HepG2 (cell line): Measurements from ENCODE around the gene ME2. TPM values are rescaled to one million over a fixed set of nuclear protein-coding genes. Genes with fewer than 3 reads are reported as not detected.

Experiments used
- AHDC1 ChIP-seq: sonication (generic); formaldehyde crosslinking; IDR thresholded peaks from 2 replicates; pipeline ENCODE4 v1.5.1; 2020; ENCODE audit warnings: mild to moderate bottlenecking, missing genetic modification reagents, borderline replicate concordance
- ETS1 ChIP-seq: sonication (generic); formaldehyde crosslinking; IDR thresholded peaks from 2 replicates; pipeline ENCODE4 v1.4.0; 2020; ENCODE audit warnings: missing genetic modification reagents
- HDAC6 ChIP-seq: fragments of 200-600 bp; sonication (generic); IDR thresholded peaks from 2 replicates; pipeline ENCODE4 v1.7.0; 2017; ENCODE audit warnings: mild to moderate bottlenecking, antibody characterized with exemption, low read length, low read depth
- KLF6 ChIP-seq: IDR thresholded peaks from 2 replicates; pipeline ENCODE4 v1.8.0; 2016; ENCODE audit warnings: missing biosample characterization, missing genetic modification reagents
- MED13 ChIP-seq: sonication (generic); formaldehyde crosslinking; IDR thresholded peaks from 2 replicates; pipeline ENCODE4 v1.5.0; 2020; ENCODE audit warnings: missing genetic modification reagents
- RFXANK ChIP-seq: IDR thresholded peaks from 2 replicates; pipeline ENCODE4 v1.6.1; 2016
- SRY ChIP-seq: sonication (generic); formaldehyde crosslinking; IDR thresholded peaks from 2 replicates; pipeline ENCODE4 v1.8.0; 2022; ENCODE audit warnings: mild to moderate bottlenecking, missing genetic modification reagents
- TRAFD1 ChIP-seq: sonication (generic); formaldehyde crosslinking; IDR thresholded peaks from 2 replicates; pipeline ENCODE4 v1.5.1; 2020; ENCODE audit warnings: missing genetic modification reagents, mild to moderate bottlenecking, borderline replicate concordance
- XRCC5 ChIP-seq: fragments of 200-400 bp; formaldehyde crosslinking; optimal IDR thresholded peaks from 2 replicates; pipeline ENCODE3; 2017; ENCODE audit warnings: mild to moderate bottlenecking, low read length
- ZBTB3 ChIP-seq: sonication (generic); formaldehyde crosslinking; IDR thresholded peaks from 2 replicates; pipeline ENCODE4 v1.4.0; 2020; ENCODE audit warnings: low read depth, mild to moderate bottlenecking, moderate library complexity, missing genetic modification reagents, borderline replicate concordance
- ZHX2 ChIP-seq, 2 experiments: sonication (generic) in 1 of 2; formaldehyde crosslinking in 1 of 2; IDR thresholded peaks; 2 replicates each; pipeline versions ENCODE4 v1.6.1 to v1.9.0; 2014 to 2022; ENCODE audit warnings: antibody characterized with exemption in 1 of 2, borderline replicate concordance in 1 of 2, inconsistent platforms in 1 of 2, low read depth in 1 of 2, missing genetic modification reagents in 1 of 2
- ZNF143 ChIP-seq: sonication (generic); formaldehyde crosslinking; IDR thresholded peaks from 2 replicates; pipeline ENCODE4 v1.4.0; 2020; ENCODE audit warnings: missing genetic modification reagents
- ZSCAN29 ChIP-seq: sonication (generic); formaldehyde crosslinking; conservative IDR thresholded peaks from 2 replicates; pipeline ENCODE4 v1.4.0; 2020; ENCODE audit warnings: mild to moderate bottlenecking, missing genetic modification reagents
- polyA plus RNA-seq, 8 experiments: library from polyadenylated mRNA; depleted of rRNA in 3 of 8; stranded (reverse) in 7 of 8; unstranded in 1 of 8; fragments of >200 nt; fragmentation: Illumina TruSeq in 4 of 8; extraction: Trizol in 4 of 8; gene quantifications; 2 replicates each; pipeline versions ENCODE4 v1.2.1 to v1.2.3, GENCODE V29; 2011 to 2016; ENCODE audit warnings: low read depth in 4 of 8, missing spikeins in 1 of 8, mixed read lengths in 1 of 8; ENCODE audit not compliant: insufficient read depth in 1 of 8
- total RNA-seq, 5 experiments: library from RNA; depleted of rRNA; stranded (reverse); fragments of >200 nt; fragmentation: Illumina TruSeq; extraction: Trizol; gene quantifications; 2 replicates each; pipeline ENCODE4 v1.2.3, GENCODE V29; 2016; ENCODE audit warnings: low read depth in 1 of 5

Gene ME2
- total and polyA plus RNA-seq, 2 of the 13 experiments (the other 11 are each of a cell fraction or from before 2014, with no cell fraction given) = 17.3 to 20.6 TPM

- TF ChIP-seq KLF6 = peak; percentile 89; the same call in 1 of the 2 replicates
- no peak for TF ChIP-seq MED13 (CRISPR knock-in tag)
- TF ChIP-seq ZBTB3 (CRISPR knock-in tag) = 0 out of 2 replicates have a peak, but pooled peaks have one; percentile 62
- TF ChIP-seq XRCC5 = peak; percentile 34
- TF ChIP-seq TRAFD1 (CRISPR knock-in tag) = no peak
- no peak for TF ChIP-seq RFXANK (CRISPR knock-in tag)
- TF ChIP-seq AHDC1 (CRISPR knock-in tag) = no peak
- no peak for TF ChIP-seq ETS1
- no peak; the same call in 1 of the 2 replicates for TF ChIP-seq SRY (CRISPR knock-in tag)
- no peak for TF ChIP-seq ZHX2 (IDR thresholded peaks at IDR 0.05; ENCODE audit: low read depth)
- no peak for TF ChIP-seq ZHX2 (CRISPR knock-in tag; IDR thresholded peaks at IDR 0.05; ENCODE audit: borderline replicate concordance)
- no peak for TF ChIP-seq ZSCAN29 (CRISPR knock-in tag)
- no peak for TF ChIP-seq ZNF143 (CRISPR knock-in tag)
- TF ChIP-seq HDAC6 = no peak
These were observed 89.1 kb downstream of the ME2 start, which contains the start of gene ELAC1 (continued) for GRCh38 chr18:50967714-50968661.
